Bronchial smooth muscle cell (primary cell): ENCODE data around the gene VPS16. TPM values are rescaled to one million over a fixed set of nuclear protein-coding genes. Genes with fewer than 3 reads are reported as not detected.

Experiments used
- total RNA-seq: library from RNA; depleted of rRNA; stranded (reverse); fragments of >200 nt; gene quantifications from 2 replicates; pipeline ENCODE4 v1.2.1, GENCODE V29; 2014

VPS16 gene
- total RNA-seq: 68.1 and 78.9 TPM in 2 replicates

DNA sequence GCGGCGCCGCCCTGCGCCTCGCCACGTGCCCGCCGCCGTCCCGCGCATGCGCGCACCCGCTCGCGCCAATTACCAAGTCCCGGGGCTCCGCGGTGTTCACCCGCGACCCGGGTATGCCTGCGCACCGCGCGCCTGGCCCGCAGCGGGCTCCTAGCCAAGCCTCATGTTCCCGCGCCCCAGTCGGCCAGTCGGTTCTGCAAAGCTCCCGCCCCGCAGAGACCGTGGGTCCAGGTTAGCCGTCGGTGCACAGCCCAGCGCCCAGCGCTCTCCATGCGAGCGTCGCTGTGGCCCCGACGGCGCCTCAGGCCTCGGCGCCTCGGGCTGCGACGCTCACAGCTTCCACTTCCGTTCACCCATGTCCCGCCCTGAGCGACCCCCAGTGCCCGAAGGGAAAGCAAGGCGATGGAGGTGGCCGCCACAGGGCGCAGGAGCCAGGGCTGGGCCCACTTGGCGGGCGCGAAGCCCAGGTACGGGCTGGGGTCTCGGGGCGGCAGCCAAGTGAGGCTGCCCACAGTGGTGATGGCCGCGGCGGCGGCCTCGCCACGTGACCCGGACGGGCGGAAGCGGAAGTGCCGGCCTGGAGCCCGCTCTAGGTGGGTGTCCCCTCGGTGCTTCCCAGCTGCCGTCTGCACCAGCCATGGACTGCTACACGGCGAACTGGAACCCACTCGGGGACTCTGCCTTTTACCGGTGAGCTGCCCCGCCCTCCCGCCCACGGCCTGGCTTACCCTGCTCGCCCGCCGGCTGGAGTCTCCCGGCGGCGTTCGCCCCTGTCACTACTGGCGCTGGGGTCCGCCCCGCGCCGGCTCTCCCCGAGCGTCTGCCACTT, at the start of gene VPS16, which contains the start of gene PCED1A:
Gene VPS16 (plus strand): TSS at position 608 of the 829 bp plus-strand sequence. CDS start 30 bp downstream, at position 638.
Gene PCED1A (minus strand): TSS at position 518 of the 829 bp plus-strand sequence. CDS start 743 bp downstream, outside the sequence.

DNA sequence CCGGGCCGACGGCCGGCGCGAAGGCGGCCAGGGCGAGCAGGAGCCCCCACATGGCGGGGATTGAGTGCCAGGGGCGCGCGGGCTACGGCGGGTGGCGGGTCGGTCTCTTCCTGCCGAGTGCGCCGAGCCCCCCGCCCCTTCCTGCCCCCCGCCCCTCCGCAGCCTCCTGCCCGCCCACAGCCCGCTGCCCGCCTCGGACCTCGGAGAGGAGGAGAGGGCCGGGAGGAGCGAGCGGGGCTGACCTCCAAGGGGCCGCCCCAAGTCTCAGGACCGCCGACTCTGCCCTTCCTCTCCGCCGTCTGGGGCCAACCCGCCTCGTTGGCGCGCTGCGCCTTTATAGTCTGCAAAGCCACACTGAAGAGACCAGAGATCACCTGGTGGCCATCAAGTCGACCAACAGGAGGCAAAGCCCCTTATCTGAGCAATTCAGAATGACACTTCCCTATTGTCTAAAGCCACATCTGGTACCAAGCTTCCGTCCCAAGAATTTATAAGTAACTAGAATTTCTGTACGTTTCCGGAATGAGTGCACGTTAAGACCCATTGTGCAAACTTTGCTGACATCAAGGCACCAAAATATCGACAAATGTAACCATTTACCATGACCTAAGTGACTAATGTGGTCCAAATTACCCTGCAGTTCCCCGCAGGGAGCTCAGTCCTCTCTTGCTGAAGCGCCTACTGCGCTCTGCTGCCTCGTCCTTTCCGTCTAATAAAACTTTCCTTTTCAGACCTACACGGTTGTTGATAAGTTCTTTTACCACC, 39.8 kb upstream of the VPS16 start, which contains the start of gene CPXM1:
Gene CPXM1 (minus strand): TSS at position 107 of the 765 bp plus-strand sequence. CDS start 55 bp downstream, at position 52.

GRCh38 chr20:2814587-2815051, 25.9 kb upstream of the VPS16 start, which contains the start of gene C20orf141:
Gene C20orf141, plus strand, starts transcription at chr20:2814987. Its CDS starts 198 bp downstream, at chr20:2815185.

GRCh38 chr20:2816030-2816582, 24.4 kb upstream of the VPS16 start, which contains the start of gene TMEM239:
Gene TMEM239, plus strand, starts transcription at chr20:2816364. Its CDS starts 191 bp downstream, at chr20:2816555.

GRCh38 chr20:2873010-2873746, 32.6 kb downstream of the VPS16 start, which contains the start of gene PTPRA:
Gene PTPRA, plus strand, starts transcription at chr20:2873481. Its CDS starts 90,797 bp downstream, at chr20:2964278.

Other genes starting within 250 kb of the VPS16 start
- gene NOP56, start 188.1 kb upstream of the VPS16 start, total RNA-seq: 100 and 112 TPM in 2 replicates
- gene IDH3B, start 176.5 kb upstream of the VPS16 start, total RNA-seq: 119 and 139 TPM in 2 replicates
- gene EBF4, start 148.0 kb upstream of the VPS16 start, total RNA-seq: 0.16 and 0.43 TPM in 2 replicates
- 0.47 and 1.0 TPM in 2 replicates for gene CPXM1, start 40.1 kb upstream of the VPS16 start, total RNA-seq
- 0.32 TPM in 1 of 2 replicates, not detected in the other for gene C20orf141, start 25.8 kb upstream of the VPS16 start, total RNA-seq
- under 0.01 TPM in 1 of 2 replicates, not detected in the other for gene TMEM239, start 24.4 kb upstream of the VPS16 start, total RNA-seq
- gene PCED1A, start 90 bp upstream of the VPS16 start, total RNA-seq: 16.7 and 17.3 TPM in 2 replicates
- gene PTPRA, start 32.7 kb downstream of the VPS16 start, total RNA-seq: 22.5 and 24.9 TPM in 2 replicates
- 0.26 and 0.32 TPM in 2 replicates for gene GNRH2, start 202.9 kb downstream of the VPS16 start, total RNA-seq
- 39.1 and 46.0 TPM in 2 replicates for gene MRPS26, start 205.3 kb downstream of the VPS16 start, total RNA-seq
- not detected in 2 replicates for gene OXT, start 230.9 kb downstream of the VPS16 start, total RNA-seq
- not detected in 2 replicates for gene AVP, start 244.0 kb downstream of the VPS16 start, total RNA-seq